Keratinocyte (primary cell): Measurements from ENCODE around the gene OR8G5. TPM values are rescaled to one million over a fixed set of nuclear protein-coding genes. Genes with fewer than 3 reads are reported as not detected.

Experiments used
- DNase-seq: peaks from one replicate; pipeline ENCODE4 v3.0.0-alpha.2; 2011; ENCODE audit warnings: low read depth, missing footprints, low spot score
- FAIRE-seq: peaks from 2 replicates; lab custom pipeline; 2011; peaks lifted over from hg19 to GRCh38; lab: Jason Lieb, UNC
- H2AFZ ChIP-seq: 2 replicates; pipeline ENCODE4 v1.6.0; 2012; ENCODE audit warnings: low read length, control low read depth, inconsistent platforms; ENCODE audit not compliant: control insufficient read depth
- H3K27ac ChIP-seq: 2 replicates; pipeline ENCODE4 v1.5.1; 2011; ENCODE audit warnings: low read length; ENCODE audit not compliant: control insufficient read depth, insufficient read depth
- H3K27me3 ChIP-seq: 3 replicates; pipeline ENCODE4 v1.6.0; 2011; ENCODE audit warnings: low read length; ENCODE audit not compliant: control insufficient read depth, insufficient read depth; ENCODE audit errors: extremely low read depth
- H3K36me3 ChIP-seq, 2 experiments: 2 replicates in 1 of 2; 3 replicates in 1 of 2; pipeline ENCODE4 v1.5.1; 2011; ENCODE audit warnings: low read length in 2 of 2, mild to moderate bottlenecking in 1 of 2; ENCODE audit not compliant: control insufficient read depth in 2 of 2, insufficient read depth in 2 of 2; ENCODE audit errors: extremely low read depth in 1 of 2
- H3K4me1 ChIP-seq: 3 replicates; pipeline ENCODE4 v1.5.1; 2011; ENCODE audit warnings: low read length; ENCODE audit not compliant: control insufficient read depth, insufficient read depth; ENCODE audit errors: extremely low read depth
- H3K4me2 ChIP-seq: 3 replicates; pipeline ENCODE4 v1.6.0; 2011; ENCODE audit warnings: low read depth, low read length; ENCODE audit not compliant: control insufficient read depth, insufficient read depth; ENCODE audit errors: extremely low read depth
- H3K4me3 ChIP-seq, 3 experiments: fragments of 200-600 bp in 1 of 3; sonication (generic) in 1 of 3; 2 replicates in 2 of 3; 3 replicates in 1 of 3; pipeline ENCODE4 v1.5.1; 2011 to 2016; ENCODE audit warnings: low read length in 3 of 3, mild to moderate bottlenecking in 3 of 3, control low read depth in 2 of 3, inconsistent platforms in 1 of 3, low read depth in 1 of 3, mixed read lengths in 1 of 3, mixed run types in 1 of 3, moderate library complexity in 1 of 3; ENCODE audit not compliant: control insufficient read depth in 2 of 3, insufficient read depth in 2 of 3; ENCODE audit errors: extremely low read depth in 1 of 3
- H3K79me2 ChIP-seq: 2 replicates; pipeline ENCODE4 v1.6.0; 2012; ENCODE audit warnings: low read length; ENCODE audit not compliant: control insufficient read depth, insufficient read depth
- H3K9ac ChIP-seq: 3 replicates; pipeline ENCODE4 v1.6.0; 2011; ENCODE audit warnings: low read length; ENCODE audit not compliant: control insufficient read depth, insufficient read depth; ENCODE audit errors: extremely low read depth
- H3K9me1 ChIP-seq: 3 replicates; pipeline ENCODE4 v1.6.0; 2011; ENCODE audit warnings: low read length; ENCODE audit not compliant: control insufficient read depth, insufficient read depth; ENCODE audit errors: extremely low read depth
- H3K9me3 ChIP-seq: 2 replicates; pipeline ENCODE4 v1.5.1; 2012; ENCODE audit warnings: low read depth, low read length; ENCODE audit not compliant: control insufficient read depth
- H4K20me1 ChIP-seq: 3 replicates; pipeline ENCODE4 v1.6.0; 2011; ENCODE audit warnings: low read length; ENCODE audit not compliant: control insufficient read depth, insufficient read depth; ENCODE audit errors: extremely low read depth
- EZH2 ChIP-seq: IDR thresholded peaks from one replicate; pipeline ENCODE4 v1.6.1; 2012; ENCODE audit warnings: inconsistent platforms, mild to moderate bottlenecking, low read length, moderate library complexity
- dilution Hi-C: fragments of 300-500 bp; cut with MboI; formaldehyde crosslinking; loops from one replicate; pipeline ENCODE4 v1.7.0; 2020; ENCODE audit warnings: low sequenced_read_pairs; ENCODE audit not compliant: extremely low pct_ligation_motif_present
- polyA plus RNA-seq, 5 experiments: library from polyadenylated mRNA; depleted of rRNA in 3 of 5; stranded (reverse) in 3 of 5; stranded (forward) in 1 of 5; unstranded in 1 of 5; fragments of >200 nt; gene quantifications; 1 replicate in 1 of 5; 2 replicates in 3 of 5; 3 replicates in 1 of 5; pipeline versions ENCODE4 v1.2.1 to v1.2.3, GENCODE V29; 2011 to 2012; ENCODE audit warnings: missing spikeins in 2 of 5, low read depth in 1 of 5, low replicate concordance in 1 of 5
- TF ChIP-seq, protein P1 (sequence below), 3 experiments: IDR thresholded peaks in 1 of 3; conservative IDR thresholded peaks in 1 of 3; optimal IDR thresholded peaks in 1 of 3; 2 replicates in 2 of 3; 3 replicates in 1 of 3; pipeline versions ENCODE3 to v1.5.1; 2011; ENCODE audit warnings: low read length in 3 of 3, mild to moderate bottlenecking in 3 of 3, moderate library complexity in 2 of 3, control low read depth in 1 of 3, inconsistent platforms in 1 of 3; ENCODE audit not compliant: insufficient read depth in 2 of 3; ENCODE audit errors: extremely low read depth in 1 of 3

Gene OR8G5
- polyA plus RNA-seq, 1 donor (not counting 4 experiments of a cell fraction or from before 2014, with no cell fraction given) = not detected

DNA sequence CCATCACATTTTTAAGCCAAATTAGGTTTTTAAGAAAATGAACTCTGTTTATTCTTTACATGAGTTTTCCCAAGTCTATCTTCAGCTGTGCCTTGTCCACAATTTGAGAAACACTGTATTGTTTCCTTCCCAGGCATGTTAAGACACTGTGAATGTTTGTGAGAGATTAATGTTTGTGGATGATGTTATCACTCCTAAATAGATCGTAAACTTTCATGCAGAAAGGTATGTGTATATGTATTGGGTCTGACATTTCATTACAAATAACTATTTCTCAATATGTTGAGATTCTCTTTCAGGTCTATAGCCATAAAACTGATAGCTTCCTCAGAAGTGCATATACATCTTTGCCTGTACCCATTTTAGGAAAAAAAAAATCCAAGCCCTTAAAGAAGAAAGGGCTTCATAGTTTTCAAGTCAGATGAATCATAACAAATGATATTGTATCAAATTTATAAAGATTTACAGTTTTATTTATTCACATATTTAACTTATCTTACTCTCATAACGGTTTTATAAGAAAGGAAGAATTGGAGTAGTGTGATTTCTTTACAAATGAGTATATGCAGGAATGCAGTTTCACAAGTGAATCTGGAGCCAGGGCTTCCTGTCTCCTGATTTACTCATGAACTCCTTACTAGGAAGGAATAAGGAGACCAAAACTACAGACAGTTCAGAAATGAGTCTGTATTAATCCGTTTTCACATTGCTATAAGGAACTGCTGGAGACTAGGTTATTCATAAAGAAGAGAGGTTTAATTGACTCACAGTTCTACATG, 46.4 kb downstream of the OR8G5 start:
- no peaks in the 10 kb centered on the region for H3K4me1 ChIP-seq
- no peak overlapping the region for H3K4me3 ChIP-seq
- no peaks in the 10 kb centered on the region for H4K20me1 ChIP-seq
- H3K4me2 ChIP-seq = no peak overlapping the region
- TF ChIP-seq, protein P1, sequence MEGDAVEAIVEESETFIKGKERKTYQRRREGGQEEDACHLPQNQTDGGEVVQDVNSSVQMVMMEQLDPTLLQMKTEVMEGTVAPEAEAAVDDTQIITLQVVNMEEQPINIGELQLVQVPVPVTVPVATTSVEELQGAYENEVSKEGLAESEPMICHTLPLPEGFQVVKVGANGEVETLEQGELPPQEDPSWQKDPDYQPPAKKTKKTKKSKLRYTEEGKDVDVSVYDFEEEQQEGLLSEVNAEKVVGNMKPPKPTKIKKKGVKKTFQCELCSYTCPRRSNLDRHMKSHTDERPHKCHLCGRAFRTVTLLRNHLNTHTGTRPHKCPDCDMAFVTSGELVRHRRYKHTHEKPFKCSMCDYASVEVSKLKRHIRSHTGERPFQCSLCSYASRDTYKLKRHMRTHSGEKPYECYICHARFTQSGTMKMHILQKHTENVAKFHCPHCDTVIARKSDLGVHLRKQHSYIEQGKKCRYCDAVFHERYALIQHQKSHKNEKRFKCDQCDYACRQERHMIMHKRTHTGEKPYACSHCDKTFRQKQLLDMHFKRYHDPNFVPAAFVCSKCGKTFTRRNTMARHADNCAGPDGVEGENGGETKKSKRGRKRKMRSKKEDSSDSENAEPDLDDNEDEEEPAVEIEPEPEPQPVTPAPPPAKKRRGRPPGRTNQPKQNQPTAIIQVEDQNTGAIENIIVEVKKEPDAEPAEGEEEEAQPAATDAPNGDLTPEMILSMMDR (optimal IDR thresholded peaks at IDR 0.05 in 1 of 3, IDR thresholded peaks at IDR 0.05 in 1 of 3, conservative IDR thresholded peaks at IDR 0.05 in 1 of 3; ENCODE audit: extremely low read depth in 1 of 3, insufficient read depth in 2 of 3, low read length in 3 of 3) = no peak
- TF ChIP-seq EZH2 = no peak
- FAIRE-seq (no peak), DNase-seq (no peak)
- no peaks in the 10 kb centered on the region for H3K9me1 ChIP-seq
- H3K36me3 ChIP-seq = no peaks in the 10 kb centered on the region
- H2AFZ ChIP-seq = no peak overlapping the region
- H3K9ac ChIP-seq = no peak overlapping the region
- no peaks in the 10 kb centered on the region for H3K9me3 ChIP-seq
- no peaks in the 10 kb centered on the region for H3K79me2 ChIP-seq
- dilution Hi-C loops = no loop called here
- no peak overlapping the region for H3K27ac ChIP-seq
- no peaks in the 10 kb centered on the region for H3K27me3 ChIP-seq

DNA sequence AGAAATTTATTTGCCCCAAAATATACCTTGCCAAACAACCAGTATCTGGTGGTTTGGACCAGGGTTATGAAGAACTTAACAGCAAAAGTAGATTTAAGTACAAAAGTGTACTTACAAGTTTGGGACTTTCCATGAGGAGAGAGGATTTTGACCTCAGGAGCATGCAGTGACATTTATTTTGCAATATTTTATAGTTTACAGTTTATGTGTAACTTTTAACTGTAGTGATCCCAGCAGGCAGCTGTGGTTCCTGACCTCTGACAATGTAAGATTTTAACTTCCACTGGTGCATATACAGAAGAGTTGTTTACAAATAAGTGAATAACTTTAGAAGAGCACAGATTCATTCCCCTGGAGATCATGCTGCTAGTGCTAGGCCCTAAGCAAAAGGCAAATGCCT, 50.9 kb downstream of the OR8G5 start:
- Histone ChIP-seq H3K79me2 (no peaks in the 10 kb centered on the region), H2AFZ (no peak overlapping the region), H3K4me3 (no peak overlapping the region), H3K9me1 (no peaks in the 10 kb centered on the region), H3K36me3 (no peaks in the 10 kb centered on the region), H3K9ac (no peak overlapping the region), H3K27me3 (no peaks in the 10 kb centered on the region), H3K4me1 (no peaks in the 10 kb centered on the region), H3K9me3 (no peaks in the 10 kb centered on the region), H3K27ac (no peak overlapping the region), H3K4me2 (no peak overlapping the region), H4K20me1 (no peaks in the 10 kb centered on the region)
- TF ChIP-seq, protein P1 (optimal IDR thresholded peaks at IDR 0.05 in 1 of 3, IDR thresholded peaks at IDR 0.05 in 1 of 3, conservative IDR thresholded peaks at IDR 0.05 in 1 of 3; ENCODE audit: extremely low read depth in 1 of 3, insufficient read depth in 2 of 3, low read length in 3 of 3) = no peak
- no peak for TF ChIP-seq EZH2
- dilution Hi-C loops = no loop called here
- DNase-seq (no peak), FAIRE-seq (no peak)
